ENCODE data around the gene ADAMTS13. TPM values are rescaled to one million over a fixed set of nuclear protein-coding genes. Genes with fewer than 3 reads are reported as not detected.

The ADAMTS13 gene
- total and polyA plus RNA-seq, 2 donors (not counting 1 experiment from before 2014, with no cell fraction given) = 0.78 to 3.1 TPM

- DNase-seq (ENCODE audit: low read depth in 2 of 2) = no peak
- H3K27me3 ChIP-seq (ENCODE audit: control insufficient read depth, insufficient read depth, low read length) = no peaks in the 10 kb centered on the region
- peaks cover 5% of the 10 kb centered on the region for H3K4me1 ChIP-seq (ENCODE audit: control insufficient read depth, extremely low read depth, insufficient read depth, low read length)
- no peak overlapping the region for H2AFZ ChIP-seq (ENCODE audit: low read length)
- TF ChIP-seq CTCF (conservative IDR thresholded peaks at IDR 0.05 in 1 of 2, IDR thresholded peaks at IDR 0.05 in 1 of 2; ENCODE audit: low read depth in 1 of 2, low read length in 2 of 2) (no peak), EZH2 (IDR thresholded peaks at IDR 0.05; ENCODE audit: low read length, missing control alignments) (no peak)
- no peak overlapping the region for H3K4me3 ChIP-seq (replicated peaks in 1 of 4; ENCODE audit: control extremely low read depth in 1 of 4, insufficient read depth in 1 of 4, low read depth in 3 of 4, low read length in 4 of 4)
- no peaks in the 10 kb centered on the region for H3K79me2 ChIP-seq (ENCODE audit: control insufficient read depth, insufficient read depth, low read length)
- H4K20me1 ChIP-seq (ENCODE audit: control insufficient read depth, extremely low read depth, insufficient read depth, low read length) = no peaks in the 10 kb centered on the region
- H3K4me2 ChIP-seq (ENCODE audit: extremely low read depth, insufficient read depth, low read length) = no peak overlapping the region
- H3K9me3 ChIP-seq (ENCODE audit: control insufficient read depth, insufficient read depth, low read depth, low read length) = no peaks in the 10 kb centered on the region
- no peaks in the 10 kb centered on the region for H3K36me3 ChIP-seq (ENCODE audit: control insufficient read depth, insufficient read depth, low read length)
- H3K27ac ChIP-seq (ENCODE audit: insufficient read depth, low read length) = no peak overlapping the region
- H3K9ac ChIP-seq (ENCODE audit: insufficient read depth, low read length) = no peak overlapping the region
Observed at GRCh38 chr9:133463234-133463863, 41.2 kb downstream of the ADAMTS13 start.

- Histone ChIP-seq H3K36me3 (ENCODE audit: control insufficient read depth, insufficient read depth, low read length) (no peaks in the 10 kb centered on the region), H3K4me3 (replicated peaks in 1 of 4; ENCODE audit: control extremely low read depth in 1 of 4, insufficient read depth in 1 of 4, low read depth in 3 of 4, low read length in 4 of 4) (no peak overlapping the region), H3K4me1 (ENCODE audit: control insufficient read depth, extremely low read depth, insufficient read depth, low read length) (peaks cover 5% of the 10 kb centered on the region), H3K9me3 (ENCODE audit: control insufficient read depth, insufficient read depth, low read depth, low read length) (no peaks in the 10 kb centered on the region), H3K79me2 (ENCODE audit: control insufficient read depth, insufficient read depth, low read length) (no peaks in the 10 kb centered on the region), H3K9ac (ENCODE audit: insufficient read depth, low read length) (no peak overlapping the region), H4K20me1 (ENCODE audit: control insufficient read depth, extremely low read depth, insufficient read depth, low read length) (no peaks in the 10 kb centered on the region), H3K4me2 (ENCODE audit: extremely low read depth, insufficient read depth, low read length) (no peak overlapping the region), H2AFZ (ENCODE audit: low read length) (no peak overlapping the region), H3K27ac (ENCODE audit: insufficient read depth, low read length) (no peak overlapping the region), H3K27me3 (ENCODE audit: control insufficient read depth, insufficient read depth, low read length) (no peaks in the 10 kb centered on the region)
- no peak for DNase-seq (ENCODE audit: low read depth in 2 of 2)
- TF ChIP-seq CTCF (conservative IDR thresholded peaks at IDR 0.05 in 1 of 2, IDR thresholded peaks at IDR 0.05 in 1 of 2; ENCODE audit: low read depth in 1 of 2, low read length in 2 of 2) = no peak
- TF ChIP-seq EZH2 (IDR thresholded peaks at IDR 0.05; ENCODE audit: low read length, missing control alignments) = no peak
Observed at GRCh38 chr9:133463864-133464615, 41.9 kb downstream of the ADAMTS13 start.

GRCh38 chr9:133464638-133465037 is 42.5 kb downstream of the ADAMTS13 start:
- H2AFZ ChIP-seq (ENCODE audit: low read length) = no peak overlapping the region
- H3K27ac ChIP-seq (ENCODE audit: insufficient read depth, low read length) = no peak overlapping the region
- H3K4me2 ChIP-seq (ENCODE audit: extremely low read depth, insufficient read depth, low read length) = no peak overlapping the region
- H3K9ac ChIP-seq (ENCODE audit: insufficient read depth, low read length) = no peak overlapping the region
- no peaks in the 10 kb centered on the region for H4K20me1 ChIP-seq (ENCODE audit: control insufficient read depth, extremely low read depth, insufficient read depth, low read length)
- DNase-seq (ENCODE audit: low read depth in 2 of 2) = no peak
- no peaks in the 10 kb centered on the region for H3K27me3 ChIP-seq (ENCODE audit: control insufficient read depth, insufficient read depth, low read length)
- H3K4me1 ChIP-seq (ENCODE audit: control insufficient read depth, extremely low read depth, insufficient read depth, low read length) = peaks cover 5% of the 10 kb centered on the region
- no peak overlapping the region for H3K4me3 ChIP-seq (replicated peaks in 1 of 4; ENCODE audit: control extremely low read depth in 1 of 4, insufficient read depth in 1 of 4, low read depth in 3 of 4, low read length in 4 of 4)
- H3K79me2 ChIP-seq (ENCODE audit: control insufficient read depth, insufficient read depth, low read length) = no peaks in the 10 kb centered on the region
- H3K36me3 ChIP-seq (ENCODE audit: control insufficient read depth, insufficient read depth, low read length) = no peaks in the 10 kb centered on the region
- no peak for TF ChIP-seq CTCF (conservative IDR thresholded peaks at IDR 0.05 in 1 of 2, IDR thresholded peaks at IDR 0.05 in 1 of 2; ENCODE audit: low read depth in 1 of 2, low read length in 2 of 2)
- no peak for TF ChIP-seq EZH2 (IDR thresholded peaks at IDR 0.05; ENCODE audit: low read length, missing control alignments)
- H3K9me3 ChIP-seq (ENCODE audit: control insufficient read depth, insufficient read depth, low read depth, low read length) = no peaks in the 10 kb centered on the region
